ENCODE data around the gene CNGB1.

Gene CNGB1

DNA sequence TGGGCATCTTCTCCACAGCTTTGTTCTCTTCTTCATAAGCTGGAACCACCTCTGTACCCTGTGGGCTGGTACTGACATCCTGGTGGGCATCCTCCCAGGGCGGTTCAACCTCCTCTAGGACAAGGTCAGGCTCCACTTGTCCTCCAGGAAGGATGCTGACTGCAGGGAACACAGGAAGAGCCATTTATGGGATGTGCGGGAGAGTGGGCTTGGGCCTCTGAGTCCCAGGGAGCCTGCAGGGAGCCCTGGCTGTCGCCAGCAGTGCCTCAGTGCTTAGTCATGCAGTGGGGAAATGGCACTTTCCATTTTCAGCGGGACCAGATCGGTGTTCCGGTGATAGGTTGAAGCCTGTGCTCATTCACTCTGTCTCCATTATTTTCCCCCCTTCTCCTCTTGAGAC, 20.5 kb downstream of the CNGB1 start:
- Histone ChIP-seq H3K36me3 (no peaks in the 10 kb centered on the region), H3K4me3 (ENCODE audit: low read depth in 1 of 2, low read length in 1 of 2) (no peak overlapping the region), H3K9me3 (no peaks in the 10 kb centered on the region), H3K27ac (no peak overlapping the region), H3K27me3 (no peaks in the 10 kb centered on the region), H3K4me1 (ENCODE audit: control insufficient read depth in 1 of 2, insufficient read depth in 1 of 2, low read depth in 1 of 2, low read length in 1 of 2) (no peaks in the 10 kb centered on the region)
- TF ChIP-seq, protein P1, sequence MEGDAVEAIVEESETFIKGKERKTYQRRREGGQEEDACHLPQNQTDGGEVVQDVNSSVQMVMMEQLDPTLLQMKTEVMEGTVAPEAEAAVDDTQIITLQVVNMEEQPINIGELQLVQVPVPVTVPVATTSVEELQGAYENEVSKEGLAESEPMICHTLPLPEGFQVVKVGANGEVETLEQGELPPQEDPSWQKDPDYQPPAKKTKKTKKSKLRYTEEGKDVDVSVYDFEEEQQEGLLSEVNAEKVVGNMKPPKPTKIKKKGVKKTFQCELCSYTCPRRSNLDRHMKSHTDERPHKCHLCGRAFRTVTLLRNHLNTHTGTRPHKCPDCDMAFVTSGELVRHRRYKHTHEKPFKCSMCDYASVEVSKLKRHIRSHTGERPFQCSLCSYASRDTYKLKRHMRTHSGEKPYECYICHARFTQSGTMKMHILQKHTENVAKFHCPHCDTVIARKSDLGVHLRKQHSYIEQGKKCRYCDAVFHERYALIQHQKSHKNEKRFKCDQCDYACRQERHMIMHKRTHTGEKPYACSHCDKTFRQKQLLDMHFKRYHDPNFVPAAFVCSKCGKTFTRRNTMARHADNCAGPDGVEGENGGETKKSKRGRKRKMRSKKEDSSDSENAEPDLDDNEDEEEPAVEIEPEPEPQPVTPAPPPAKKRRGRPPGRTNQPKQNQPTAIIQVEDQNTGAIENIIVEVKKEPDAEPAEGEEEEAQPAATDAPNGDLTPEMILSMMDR (IDR thresholded peaks at IDR 0.05), result no peak

DNA sequence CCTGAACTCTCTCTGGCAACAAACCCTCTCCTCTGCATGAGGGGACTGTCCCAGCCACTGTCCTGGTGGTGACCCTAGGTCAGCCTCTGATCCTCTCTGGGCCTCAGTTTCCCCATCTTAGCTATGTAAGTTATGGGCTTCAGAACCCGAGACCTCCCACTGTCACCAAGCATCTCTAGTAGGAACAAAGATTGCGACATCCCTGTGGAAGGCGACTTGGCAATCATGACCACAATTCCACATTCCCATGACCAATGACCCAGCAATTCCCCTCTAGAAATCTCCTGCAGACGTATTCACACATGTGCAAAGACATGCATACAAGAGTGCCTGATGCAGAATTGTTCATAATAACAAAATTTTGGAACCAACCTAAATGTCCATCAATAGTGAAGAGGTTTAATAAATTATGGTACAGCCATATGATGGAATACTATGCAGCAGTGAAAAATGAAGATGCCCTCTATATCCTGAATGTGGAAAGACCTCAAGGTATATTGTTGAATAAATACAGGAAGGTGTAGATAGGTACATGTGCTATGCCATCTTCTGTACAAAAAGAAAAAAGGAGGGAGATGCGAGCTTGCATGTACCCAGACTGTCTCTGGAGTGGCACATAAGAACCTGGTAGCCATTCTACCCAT, 21.2 kb downstream of the CNGB1 start:
- H3K27me3 ChIP-seq, result no peaks in the 10 kb centered on the region
- no peaks in the 10 kb centered on the region for H3K4me1 ChIP-seq (ENCODE audit: control insufficient read depth in 1 of 2, insufficient read depth in 1 of 2, low read depth in 1 of 2, low read length in 1 of 2)
- H3K27ac ChIP-seq, result no peak overlapping the region
- H3K4me3 ChIP-seq (ENCODE audit: low read depth in 1 of 2, low read length in 1 of 2), result no peak overlapping the region
- no peaks in the 10 kb centered on the region for H3K9me3 ChIP-seq
- TF ChIP-seq, protein P1 (IDR thresholded peaks at IDR 0.05), result no peak
- no peaks in the 10 kb centered on the region for H3K36me3 ChIP-seq

DNA sequence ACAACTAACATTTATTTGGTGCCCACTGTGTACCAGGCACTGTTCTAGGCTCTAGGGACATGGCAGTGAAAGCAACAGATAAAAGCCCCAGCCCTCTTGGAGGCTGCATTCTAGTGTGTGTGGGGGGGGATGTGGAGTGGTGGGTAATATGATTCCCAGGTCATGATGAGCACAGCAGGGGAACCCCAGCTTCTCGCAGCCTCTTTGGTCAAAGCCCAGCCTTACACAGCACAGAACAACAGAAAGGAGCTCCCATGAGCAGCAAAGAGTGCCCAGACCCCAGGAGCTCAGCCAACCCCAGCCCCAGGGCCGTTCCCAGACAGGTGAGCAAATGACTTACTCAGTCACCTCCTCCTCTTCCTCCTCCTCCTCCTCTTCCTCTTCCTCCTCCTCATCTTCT, 21.9 kb downstream of the CNGB1 start:
- Histone ChIP-seq H3K4me3 (ENCODE audit: low read depth in 1 of 2, low read length in 1 of 2) (no peak overlapping the region), H3K9me3 (no peaks in the 10 kb centered on the region), H3K27me3 (no peaks in the 10 kb centered on the region), H3K27ac (no peak overlapping the region), H3K4me1 (ENCODE audit: control insufficient read depth in 1 of 2, insufficient read depth in 1 of 2, low read depth in 1 of 2, low read length in 1 of 2) (no peaks in the 10 kb centered on the region), H3K36me3 (no peaks in the 10 kb centered on the region)
- TF ChIP-seq, protein P1 (IDR thresholded peaks at IDR 0.05), result no peak

DNA sequence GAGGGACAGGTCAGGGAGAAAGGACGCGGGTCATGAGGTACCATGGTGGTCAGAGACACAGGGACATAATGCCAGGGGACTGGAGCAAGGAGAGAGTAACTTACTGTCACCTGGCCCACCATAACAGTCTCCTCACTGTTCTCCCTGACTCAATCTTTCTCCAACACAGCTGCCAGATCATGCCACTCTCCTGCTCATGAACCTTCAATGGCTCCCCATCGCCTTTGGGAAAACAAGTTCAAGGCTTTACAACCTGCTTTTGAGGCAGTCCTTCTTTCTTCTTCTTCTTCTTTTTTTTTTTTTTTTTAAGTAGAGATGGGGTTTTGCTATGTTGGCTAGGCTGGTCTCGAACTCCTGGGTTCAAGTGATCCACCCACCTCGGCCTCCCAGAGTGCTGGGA, 22.9 kb downstream of the CNGB1 start:
- TF ChIP-seq, protein P1 (IDR thresholded peaks at IDR 0.05), result no peak
- no peaks in the 10 kb centered on the region for H3K36me3 ChIP-seq
- H3K4me3 ChIP-seq (ENCODE audit: low read depth in 1 of 2, low read length in 1 of 2), result no peak overlapping the region
- no peaks in the 10 kb centered on the region for H3K4me1 ChIP-seq (ENCODE audit: control insufficient read depth in 1 of 2, insufficient read depth in 1 of 2, low read depth in 1 of 2, low read length in 1 of 2)
- H3K27me3 ChIP-seq, result no peaks in the 10 kb centered on the region
- H3K9me3 ChIP-seq, result no peaks in the 10 kb centered on the region
- no peak overlapping the region for H3K27ac ChIP-seq

DNA sequence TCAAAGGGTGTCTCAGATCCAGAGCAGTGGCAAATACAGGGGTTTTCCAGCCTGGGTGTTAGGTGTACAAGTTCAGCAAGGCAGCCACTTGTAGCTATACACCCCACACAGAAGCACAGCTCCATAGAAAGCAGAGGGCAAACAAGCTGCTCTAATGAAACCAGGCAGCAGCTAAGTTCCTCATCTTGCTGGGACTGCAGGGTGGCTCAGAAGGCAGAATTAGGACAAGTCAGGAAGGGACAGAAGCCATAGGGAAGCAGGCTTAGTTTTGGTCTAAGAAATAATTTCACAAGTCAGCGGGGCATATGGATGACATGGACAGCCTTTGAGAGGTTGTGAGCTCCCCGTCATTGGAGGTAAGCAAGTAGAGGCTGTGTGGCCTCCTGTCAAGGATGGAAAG, 23.7 kb downstream of the CNGB1 start:
- Histone ChIP-seq H3K36me3 (no peaks in the 10 kb centered on the region), H3K27me3 (no peaks in the 10 kb centered on the region), H3K4me1 (ENCODE audit: control insufficient read depth in 1 of 2, insufficient read depth in 1 of 2, low read depth in 1 of 2, low read length in 1 of 2) (no peaks in the 10 kb centered on the region), H3K4me3 (ENCODE audit: low read depth in 1 of 2, low read length in 1 of 2) (no peak overlapping the region), H3K27ac (no peak overlapping the region), H3K9me3 (no peaks in the 10 kb centered on the region)
- TF ChIP-seq, protein P1 (IDR thresholded peaks at IDR 0.05), result no peak
